ENCODE measurements around the gene WDR54. TPM values are rescaled to one million over a fixed set of nuclear protein-coding genes. Genes with fewer than 3 reads are reported as not detected.

The WDR54 gene, protein sequence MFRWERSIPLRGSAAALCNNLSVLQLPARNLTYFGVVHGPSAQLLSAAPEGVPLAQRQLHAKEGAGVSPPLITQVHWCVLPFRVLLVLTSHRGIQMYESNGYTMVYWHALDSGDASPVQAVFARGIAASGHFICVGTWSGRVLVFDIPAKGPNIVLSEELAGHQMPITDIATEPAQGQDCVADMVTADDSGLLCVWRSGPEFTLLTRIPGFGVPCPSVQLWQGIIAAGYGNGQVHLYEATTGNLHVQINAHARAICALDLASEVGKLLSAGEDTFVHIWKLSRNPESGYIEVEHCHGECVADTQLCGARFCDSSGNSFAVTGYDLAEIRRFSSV
- 72.5 to 92.0 TPM (median 82.3 TPM) in 5 replicates for total RNA-seq (2022; extraction: Qiagen RNA extraction; ENCODE audit: low read depth)

DNA sequence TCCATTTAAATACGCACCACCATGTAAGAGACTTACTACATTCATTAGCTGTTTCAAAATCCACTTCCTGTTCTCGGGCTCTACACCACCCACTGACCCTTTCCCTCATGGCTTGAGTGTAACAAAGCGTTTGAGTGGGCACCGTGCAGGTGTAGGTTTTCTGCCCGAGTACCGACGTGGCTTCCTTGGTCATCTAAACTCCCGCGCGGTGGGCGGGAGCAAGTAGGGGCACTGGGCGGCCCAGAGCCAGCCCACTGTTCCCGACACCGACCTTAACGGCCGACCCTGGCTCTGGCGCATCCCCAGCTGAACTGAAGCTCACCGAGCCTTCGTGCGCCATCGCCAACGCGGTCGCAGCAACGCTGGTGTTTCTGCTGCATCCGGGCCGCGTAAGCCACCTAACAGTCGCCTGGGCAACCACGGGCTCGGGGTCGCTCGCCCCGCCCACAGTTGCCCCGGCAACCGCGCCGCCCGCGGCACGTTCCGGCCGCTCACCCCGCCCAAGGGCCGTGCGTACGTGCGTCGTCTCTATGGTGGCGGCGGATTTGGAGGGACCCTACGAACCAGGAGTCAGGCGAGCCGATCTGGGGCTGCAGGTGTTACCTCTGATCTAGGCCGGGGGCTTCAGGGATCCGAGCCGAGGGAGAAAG, at the start of gene WDR54, which contains the start of gene C2orf81:
Gene WDR54, plus strand, starts transcription at position 510 of the 650 bp plus-strand sequence. CDS start 424 bp downstream, outside the sequence.
Gene C2orf81, minus strand, starts transcription at position 399 of the 650 bp plus-strand sequence. Its CDS starts 59 bp downstream, at position 340.

GRCh38 chr2:74379851-74380789, 41.4 kb upstream of the WDR54 start, which contains the start of gene DCTN1:
Gene DCTN1, minus strand, starts transcription at chr2:74380311. Its CDS starts 274 bp downstream, at chr2:74380037.

DNA sequence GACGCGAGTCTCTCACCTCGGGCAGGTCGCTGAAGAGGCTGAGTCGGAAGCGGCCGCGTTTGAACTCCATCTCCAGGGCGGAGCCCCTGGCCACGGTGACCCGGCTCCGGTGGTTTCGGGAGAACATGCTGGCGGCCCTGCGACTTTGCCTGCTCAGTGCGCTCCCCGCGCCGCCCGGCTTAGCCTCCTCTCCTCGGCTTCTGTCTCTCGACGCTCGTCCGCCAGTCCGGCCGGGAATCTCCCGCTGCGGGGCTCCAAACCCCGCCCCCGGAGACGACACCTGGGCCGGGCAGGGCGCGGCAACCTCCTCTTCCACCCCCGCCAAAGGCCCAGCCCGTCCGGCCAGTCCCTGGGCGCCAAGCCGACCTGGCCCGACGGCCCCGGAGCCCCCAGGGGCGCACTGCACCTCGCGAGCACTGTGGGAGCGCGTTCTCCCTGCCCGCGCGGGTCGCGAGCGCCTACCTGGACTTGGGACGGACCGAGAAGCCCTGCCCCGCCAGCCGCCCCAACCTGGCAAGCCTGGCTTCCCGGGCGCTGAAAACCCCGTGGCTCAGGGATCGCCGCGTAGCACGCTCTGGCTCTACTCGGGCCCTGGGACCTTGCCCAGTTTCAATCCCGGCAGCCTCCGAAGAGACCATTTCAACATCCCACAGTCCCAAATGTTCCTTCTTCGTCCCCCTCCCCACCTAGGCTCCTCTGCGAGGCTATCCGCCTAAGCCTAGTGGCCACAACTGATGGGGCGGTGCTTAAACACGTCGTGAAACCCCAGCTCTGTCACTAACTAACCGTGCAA, 20.4 kb downstream of the WDR54 start, which contains the start of gene RTKN:
Gene RTKN, minus strand, starts transcription at position 248 of the 793 bp plus-strand sequence. Its CDS starts 121 bp downstream, at position 127.

DNA sequence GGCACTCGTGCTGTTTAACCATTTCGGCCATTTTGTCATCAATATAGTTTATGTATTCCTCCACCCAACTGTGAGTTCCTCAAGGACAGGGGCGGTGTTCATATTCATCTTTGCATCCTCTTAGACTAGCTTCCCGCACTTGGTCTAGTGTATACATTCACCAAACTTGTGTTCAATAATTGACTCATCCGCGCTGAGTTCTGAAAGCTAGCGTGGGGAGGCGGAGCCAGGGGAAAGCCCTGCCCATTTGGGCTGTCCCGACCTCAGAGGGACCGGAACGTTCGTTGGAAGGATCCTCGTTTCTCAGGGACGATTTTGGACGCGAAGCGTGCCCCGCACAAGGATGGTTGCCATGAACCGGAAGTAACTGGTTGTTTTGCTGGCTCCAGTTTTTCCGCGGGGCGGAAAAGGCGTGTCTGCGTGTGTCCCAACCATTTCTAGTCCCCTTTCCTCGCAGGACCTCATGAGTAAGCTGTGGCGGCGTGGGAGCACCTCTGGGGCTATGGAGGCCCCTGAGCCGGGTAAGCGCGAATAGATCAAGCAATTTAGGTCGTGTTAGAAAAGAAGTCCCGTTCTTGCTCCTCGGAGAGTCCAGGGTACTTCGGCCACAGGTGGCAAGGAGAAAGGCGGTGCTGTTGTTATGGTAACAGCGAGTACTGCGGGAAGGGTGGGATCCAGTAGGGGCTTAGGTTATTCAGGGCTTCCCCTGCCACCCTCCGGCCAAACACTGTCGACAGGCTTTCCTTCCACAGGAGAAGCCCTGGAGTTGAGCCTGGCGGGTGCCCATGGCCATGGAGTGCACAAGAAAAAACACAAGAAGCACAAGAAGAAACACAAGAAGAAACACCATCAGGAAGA, 33.4 kb downstream of the WDR54 start, which contains the start of gene INO80B:
Gene INO80B, plus strand, starts transcription at position 434 of the 858 bp plus-strand sequence. Its CDS starts 30 bp downstream, at position 464.

GRCh38 chr2:74458132-74458937, 36.8 kb downstream of the WDR54 start, which contains the start of gene WBP1:
Gene WBP1, plus strand, starts transcription at chr2:74458438. Its CDS starts 165 bp downstream, at chr2:74458603.

DNA sequence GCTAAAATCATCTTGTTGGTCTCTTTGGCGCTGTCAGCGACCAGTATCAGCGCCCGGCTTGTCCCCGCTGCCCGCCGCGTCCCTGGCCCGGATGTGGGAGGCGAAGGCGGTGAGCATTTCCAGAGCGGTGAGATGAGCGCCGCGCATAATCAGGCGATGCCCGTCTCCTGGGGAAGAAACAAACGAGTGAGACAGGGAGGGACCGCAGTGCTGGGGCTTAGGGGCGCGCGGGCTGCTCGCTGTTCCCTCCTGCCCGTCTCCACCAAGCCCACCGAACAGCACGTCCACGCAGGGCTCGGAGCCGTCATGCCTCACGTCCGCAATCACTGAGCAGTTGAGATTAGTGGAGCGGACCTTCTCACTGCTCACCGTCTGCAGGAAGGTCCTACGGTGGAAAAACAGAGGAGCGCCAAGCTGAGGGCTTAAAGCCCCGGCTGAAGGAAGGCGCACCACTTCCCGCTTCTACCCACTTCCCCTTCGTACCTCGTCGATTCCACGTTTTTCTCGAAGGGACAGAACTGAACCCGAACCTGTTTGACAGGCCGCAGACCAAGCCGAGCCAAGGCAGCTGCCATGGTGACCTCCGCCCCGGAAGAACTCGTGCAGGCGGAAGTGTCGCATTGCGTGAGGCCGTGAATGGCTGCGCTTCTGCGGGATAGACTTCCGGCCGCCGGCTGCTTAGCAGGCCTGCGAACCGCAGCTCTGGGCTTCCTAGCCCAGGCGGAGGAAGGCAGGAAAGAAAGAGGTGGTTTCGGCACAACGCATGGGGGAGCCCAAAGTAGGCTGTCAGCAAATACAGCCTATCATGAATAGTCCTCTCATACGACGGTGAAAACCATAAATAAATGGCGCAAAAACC, 50.8 kb downstream of the WDR54 start, which contains the start of gene MRPL53:
Gene MRPL53, minus strand, starts transcription at position 595 of the 859 bp plus-strand sequence. Its CDS starts 20 bp downstream, at position 575.

Other genes with a start within 250 kb of the WDR54 start
- 76.2 to 90.9 TPM (median 82.6 TPM) in 5 replicates for gene MOB1A, start 242.9 kb upstream of the WDR54 start, total RNA-seq (2022; extraction: Qiagen RNA extraction; ENCODE audit: low read depth)
- gene MTHFD2, start 223.1 kb upstream of the WDR54 start, total RNA-seq (2022; extraction: Qiagen RNA extraction; ENCODE audit: low read depth) = 150 to 175 TPM (median 172 TPM) in 5 replicates
- 0.14 to 0.40 TPM (median 0.21 TPM) in 5 replicates for gene SLC4A5, start 78.3 kb upstream of the WDR54 start, total RNA-seq (2022; extraction: Qiagen RNA extraction; ENCODE audit: low read depth)
- gene DCTN1, start 41.4 kb upstream of the WDR54 start, total RNA-seq (2022; extraction: Qiagen RNA extraction; ENCODE audit: low read depth) = 101 to 149 TPM (median 140 TPM) in 5 replicates
- gene C2orf81, start 111 bp upstream of the WDR54 start, total RNA-seq (2022; extraction: Qiagen RNA extraction; ENCODE audit: low read depth) = 2.8 to 4.7 TPM (median 3.5 TPM) in 5 replicates
- 19.2 to 26.3 TPM (median 21.2 TPM) in 5 replicates for gene RTKN, start 20.2 kb downstream of the WDR54 start, total RNA-seq (2022; extraction: Qiagen RNA extraction; ENCODE audit: low read depth)
- gene INO80B, start 33.4 kb downstream of the WDR54 start, total RNA-seq (2022; extraction: Qiagen RNA extraction; ENCODE audit: low read depth) = 52.2 to 58.2 TPM (median 54.4 TPM) in 5 replicates
- gene WBP1, start 36.7 kb downstream of the WDR54 start, total RNA-seq (2022; extraction: Qiagen RNA extraction; ENCODE audit: low read depth) = 51.5 to 88.6 TPM (median 83.1 TPM) in 5 replicates
- gene MOGS, start 43.7 kb downstream of the WDR54 start, total RNA-seq (2022; extraction: Qiagen RNA extraction; ENCODE audit: low read depth) = 40.8 to 55.0 TPM (median 49.5 TPM) in 5 replicates
- gene MRPL53, start 51.0 kb downstream of the WDR54 start, total RNA-seq (2022; extraction: Qiagen RNA extraction; ENCODE audit: low read depth) = 99.0 to 157 TPM (median 138 TPM) in 5 replicates
- 12.3 to 16.8 TPM (median 15.4 TPM) in 5 replicates for gene CCDC142, start 61.3 kb downstream of the WDR54 start, total RNA-seq (2022; extraction: Qiagen RNA extraction; ENCODE audit: low read depth)
- 15.1 to 18.4 TPM (median 15.3 TPM) in 5 replicates for gene TTC31, start 61.4 kb downstream of the WDR54 start, total RNA-seq (2022; extraction: Qiagen RNA extraction; ENCODE audit: low read depth)
- 3.0 to 4.0 TPM (median 3.5 TPM) in 5 replicates for gene LBX2, start 77.9 kb downstream of the WDR54 start, total RNA-seq (2022; extraction: Qiagen RNA extraction; ENCODE audit: low read depth)
- gene PCGF1, start 86.0 kb downstream of the WDR54 start, total RNA-seq (2022; extraction: Qiagen RNA extraction; ENCODE audit: low read depth) = 33.4 to 36.3 TPM (median 35.3 TPM) in 5 replicates
- gene TLX2, start 92.7 kb downstream of the WDR54 start, total RNA-seq (2022; extraction: Qiagen RNA extraction; ENCODE audit: low read depth) = 0.12 to 0.54 TPM (median 0.29 TPM) in 5 replicates
- gene DQX1, start 104.5 kb downstream of the WDR54 start, total RNA-seq (2022; extraction: Qiagen RNA extraction; ENCODE audit: low read depth) = 0.09 to 0.22 TPM (median 0.13 TPM) in 5 replicates
- gene AUP1, start 108.0 kb downstream of the WDR54 start, total RNA-seq (2022; extraction: Qiagen RNA extraction; ENCODE audit: low read depth) = 194 to 263 TPM (median 246 TPM) in 5 replicates
- gene HTRA2, start 108.2 kb downstream of the WDR54 start, total RNA-seq (2022; extraction: Qiagen RNA extraction; ENCODE audit: low read depth) = 32.0 to 46.8 TPM (median 42.8 TPM) in 5 replicates
- 0.32 to 0.65 TPM (median 0.45 TPM) in 5 replicates for gene LOXL3, start 132.2 kb downstream of the WDR54 start, total RNA-seq (2022; extraction: Qiagen RNA extraction; ENCODE audit: low read depth)
- 3.5 to 5.9 TPM (median 4.2 TPM) in 5 replicates for gene DOK1, start 133.0 kb downstream of the WDR54 start, total RNA-seq (2022; extraction: Qiagen RNA extraction; ENCODE audit: low read depth)
- not detected in 5 replicates for gene M1AP, start 226.6 kb downstream of the WDR54 start, total RNA-seq (2022; extraction: Qiagen RNA extraction; ENCODE audit: low read depth)
- 8.8 to 11.7 TPM (median 9.6 TPM) in 5 replicates for gene SEMA4F, start 232.5 kb downstream of the WDR54 start, total RNA-seq (2022; extraction: Qiagen RNA extraction; ENCODE audit: low read depth)